ENCODE measurements around the gene ZNF804A. TPM values are rescaled to one million over a fixed set of nuclear protein-coding genes. Genes with fewer than 3 reads are reported as not detected.

The ZNF804A gene
- total and polyA plus RNA-seq, 2 of the 8 experiments (the other 6 are each of a cell fraction or from before 2014, with no cell fraction given) = 0.02 TPM; not detected in 1

DNA sequence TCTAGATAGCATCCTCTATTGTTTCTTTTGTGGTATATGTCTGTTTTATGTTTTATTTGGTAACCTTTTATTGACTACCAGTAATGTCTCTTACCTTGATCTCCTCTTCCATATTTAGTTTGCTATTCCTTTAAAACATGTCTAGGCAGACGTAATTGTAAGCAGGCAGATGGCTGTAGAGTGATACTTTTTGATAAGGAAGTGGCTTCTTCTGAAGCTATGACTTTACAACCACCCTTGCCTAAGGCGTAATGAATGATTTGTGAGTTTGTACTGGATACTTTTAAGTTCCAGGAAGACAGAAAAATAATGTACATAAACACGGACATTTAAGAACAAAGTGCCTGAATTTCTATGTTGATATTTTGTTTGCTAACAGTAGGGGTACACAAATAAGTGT is 85.6 kb downstream of the ZNF804A start:
- H2BK20ac ChIP-seq (ENCODE audit: low read length) = no peak overlapping the region
- H3K23me2 ChIP-seq (ENCODE audit: low read depth, low read length) = no peaks in the 10 kb centered on the region
- H3K79me2 ChIP-seq (ENCODE audit: control insufficient read depth in 1 of 2, insufficient read depth in 2 of 2, low read length in 2 of 2) = no peaks in the 10 kb centered on the region
- no peak overlapping the region for H3K18ac ChIP-seq (ENCODE audit: extremely low read depth, low read length)
- H4K20me1 ChIP-seq (replicated peaks in 1 of 2; ENCODE audit: control insufficient read depth in 1 of 2, insufficient read depth in 2 of 2, low read length in 2 of 2) = no peaks in the 10 kb centered on the region
- H2BK120ac ChIP-seq (replicated peaks; ENCODE audit: low read depth, low read length) = no peak overlapping the region
- no peak overlapping the region for H3K23ac ChIP-seq (ENCODE audit: insufficient read length)
- H2BK12ac ChIP-seq (ENCODE audit: low read depth, low read length) = no peak overlapping the region
- no peaks in the 10 kb centered on the region for H3K4me1 ChIP-seq (replicated peaks in 1 of 4; ENCODE audit: control insufficient read depth in 3 of 4, insufficient read depth in 4 of 4, low read length in 3 of 4)
- no peak overlapping the region for H2AK5ac ChIP-seq (ENCODE audit: low read depth, low read length)
- no peak overlapping the region for H2BK5ac ChIP-seq (ENCODE audit: low read depth, low read length)
- H3K4ac ChIP-seq (replicated peaks; ENCODE audit: insufficient read length, low read depth, low read length) = no peak overlapping the region
- ChIA-PET POLR2A (ENCODE audit: partially characterized antibody) (no interaction called here), CTCF (ENCODE audit: partially characterized antibody) (interaction anchor here (4.0 kb wide), 1 partner anchor 73 kb away, joined by 11 read pairs; no protein-coding TSS in a partner anchor)
- no peaks in the 10 kb centered on the region for H3K27me3 ChIP-seq (replicated peaks in 1 of 4; ENCODE audit: control insufficient read depth in 3 of 4, extremely low read depth in 1 of 4, insufficient read depth in 3 of 4, low read length in 3 of 4)
- H3K9me3 ChIP-seq (ENCODE audit: insufficient read depth in 2 of 2, low read depth in 1 of 2, low read length in 1 of 2) = no peaks in the 10 kb centered on the region; a peak in 1 of 4 replicates
- no peak overlapping the region for H2BK15ac ChIP-seq (ENCODE audit: low read length)
- 89% methylated on average over 3 of the region's 3 CpGs; no CpG with 5 or more reads in 1 of the 2 experiments for WGBS, 2 experiments (ENCODE audit: extremely low coverage in 1 of 2, insufficient coverage in 1 of 2, insufficient read length in 1 of 2, insufficient replicate concordance in 2 of 2, low coverage in 1 of 2, low lambda C conversion rate in 2 of 2, missing lambda C conversion rate in 1 of 2)
- H3K27ac ChIP-seq (ENCODE audit: low read depth, low read length) = no peak overlapping the region
- FAIRE-seq = no peak
- no peak overlapping the region for H3K4me2 ChIP-seq (ENCODE audit: insufficient read depth in 1 of 2, low read depth in 2 of 2, low read length in 2 of 2)
- H3K79me1 ChIP-seq (ENCODE audit: low read depth, low read length) = no peaks in the 10 kb centered on the region
- H3K56ac ChIP-seq (replicated peaks; ENCODE audit: insufficient read length, low read depth, low read length) = no peak overlapping the region
- no peak overlapping the region for H4K8ac ChIP-seq (ENCODE audit: extremely low read depth, insufficient read depth, low read length)
- no peak overlapping the region for H3K14ac ChIP-seq (ENCODE audit: insufficient read length)
- H4K91ac ChIP-seq (replicated peaks; ENCODE audit: insufficient read length, low read length) = no peak overlapping the region
- no peak for DNase-seq (ENCODE audit: low read depth in 1 of 2, low spot score in 2 of 2)
- H4K5ac ChIP-seq (ENCODE audit: insufficient read length, low read depth, low read length) = no peak overlapping the region
- H3K9ac ChIP-seq (replicated peaks in 1 of 4; ENCODE audit: extremely low read depth in 1 of 4, low read depth in 3 of 4, low read length in 3 of 4) = no peak overlapping the region
- no peaks in the 10 kb centered on the region for H3K36me3 ChIP-seq (ENCODE audit: control insufficient read depth in 2 of 4, insufficient read depth in 4 of 4, low read length in 3 of 4)
- H3K4me3 ChIP-seq (ENCODE audit: extremely low read depth in 1 of 4, insufficient read depth in 2 of 4, low read depth in 3 of 4, low read length in 4 of 4) = no peak overlapping the region
- H2AFZ ChIP-seq (ENCODE audit: low read length) = no peak overlapping the region
- TF ChIP-seq HDAC2 (IDR thresholded peaks at IDR 0.05; ENCODE audit: borderline replicate concordance in 1 of 2, low read depth in 2 of 2, low read length in 2 of 2) = no peak
- TF ChIP-seq SP2 (IDR thresholded peaks at IDR 0.05; ENCODE audit: low read length) = no peak
- no peak for TF ChIP-seq PHF8 (conservative IDR thresholded peaks at IDR 0.05; ENCODE audit: low read depth, low read length)
- no peak for TF ChIP-seq TEAD4 (IDR thresholded peaks at IDR 0.05; ENCODE audit: low read depth, low read length)
- no peak for TF ChIP-seq JUND (IDR thresholded peaks at IDR 0.05; ENCODE audit: low read length)
- no peak for TF ChIP-seq NANOG (IDR thresholded peaks at IDR 0.05; ENCODE audit: insufficient read depth, low read depth, low read length, poor library complexity, severe bottlenecking)
- no peak for TF ChIP-seq CHD2 (IDR thresholded peaks at IDR 0.05; ENCODE audit: low read length)
- TF ChIP-seq SUZ12 (IDR thresholded peaks at IDR 0.05; ENCODE audit: low read length) = no peak
- TF ChIP-seq YY1 (IDR thresholded peaks at IDR 0.05; ENCODE audit: low read depth, low read length) = no peak
- TF ChIP-seq POU5F1 (IDR thresholded peaks at IDR 0.05; ENCODE audit: low read depth, low read length) = no peak
- TF ChIP-seq NRF1 (IDR thresholded peaks at IDR 0.05; ENCODE audit: low read depth, low read length) = no peak
- no peak for TF ChIP-seq TAF7 (optimal IDR thresholded peaks at IDR 0.05; ENCODE audit: borderline replicate concordance, low read depth, low read length)

Measured in H1 (cell line).